Activated naive CD4-positive, alpha-beta T cell (primary cell): ENCODE data around the gene TGDS.
"Not testable (repeated sequence)": the region's sequence is repeated elsewhere in the genome, so short reads cannot be mapped to it uniquely, and the experiment has no call there.

Source experiments
- DNase-seq, 4 experiments: peaks; one replicate each; lab custom pipeline; 2025; lab: John Stamatoyannopoulos, UW

Gene TGDS

GRCh38 chr13:94595950-94596574 is at the start of gene TGDS:
Gene TGDS (minus strand): TSS chr13:94596152. CDS start chr13:94596136, 16 bp downstream.
- peak; percentile 55 to 77 (median 64) for DNase-seq

DNA sequence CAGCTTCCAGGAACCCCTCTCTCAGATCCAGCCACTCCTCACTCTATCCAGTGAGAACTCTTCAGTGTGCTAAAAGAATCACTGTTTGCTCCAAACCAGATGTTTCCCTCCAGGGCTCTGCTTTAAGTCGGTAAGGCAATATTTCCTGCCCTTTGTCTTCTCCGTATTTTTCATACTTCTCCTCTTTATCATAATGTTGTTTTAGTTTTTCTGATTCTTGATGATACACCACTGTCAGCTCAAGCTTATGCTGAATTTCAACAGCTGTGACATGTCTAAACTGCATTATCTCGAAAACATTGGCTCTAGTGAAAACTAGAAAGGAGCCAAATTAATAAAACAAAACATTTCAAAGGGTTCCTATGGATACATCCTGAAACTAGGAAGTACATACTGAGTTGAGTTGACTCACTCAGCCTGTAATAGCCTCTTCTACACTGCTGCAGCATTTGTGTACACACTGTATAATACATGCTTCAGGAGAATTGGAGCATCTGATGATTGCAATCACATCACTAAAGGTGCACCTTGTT is 45.5 kb upstream of the TGDS start:
- DNase-seq, result no peak

GRCh38 chr13:94640721-94641120 is 44.8 kb upstream of the TGDS start:
- no peak for DNase-seq

GRCh38 chr13:94637677-94638076 is 41.7 kb upstream of the TGDS start:
- not testable (repeated sequence) for DNase-seq

- no peak for DNase-seq
Observed at GRCh38 chr13:94636942-94637578, 41.1 kb upstream of the TGDS start.

DNA sequence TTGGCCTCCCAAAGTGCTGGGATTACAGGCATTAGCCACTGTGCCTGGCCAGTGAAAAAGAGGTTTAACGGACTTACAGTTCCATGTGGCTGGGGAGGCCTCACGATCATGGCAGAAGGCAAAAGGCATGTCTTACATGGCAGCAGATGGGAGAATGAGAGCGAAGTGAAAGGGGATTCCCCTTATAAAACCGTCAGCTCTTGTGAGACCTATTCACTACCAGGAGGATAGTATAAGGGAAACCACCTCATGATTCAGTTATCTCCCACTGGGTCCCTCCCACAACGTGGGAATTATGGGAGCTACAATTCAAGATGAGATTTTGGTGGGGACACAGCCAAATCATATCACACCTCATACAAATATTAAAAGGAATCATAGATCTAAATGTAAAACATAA is 40.1 kb upstream of the TGDS start:
- not testable (repeated sequence) for DNase-seq

DNA sequence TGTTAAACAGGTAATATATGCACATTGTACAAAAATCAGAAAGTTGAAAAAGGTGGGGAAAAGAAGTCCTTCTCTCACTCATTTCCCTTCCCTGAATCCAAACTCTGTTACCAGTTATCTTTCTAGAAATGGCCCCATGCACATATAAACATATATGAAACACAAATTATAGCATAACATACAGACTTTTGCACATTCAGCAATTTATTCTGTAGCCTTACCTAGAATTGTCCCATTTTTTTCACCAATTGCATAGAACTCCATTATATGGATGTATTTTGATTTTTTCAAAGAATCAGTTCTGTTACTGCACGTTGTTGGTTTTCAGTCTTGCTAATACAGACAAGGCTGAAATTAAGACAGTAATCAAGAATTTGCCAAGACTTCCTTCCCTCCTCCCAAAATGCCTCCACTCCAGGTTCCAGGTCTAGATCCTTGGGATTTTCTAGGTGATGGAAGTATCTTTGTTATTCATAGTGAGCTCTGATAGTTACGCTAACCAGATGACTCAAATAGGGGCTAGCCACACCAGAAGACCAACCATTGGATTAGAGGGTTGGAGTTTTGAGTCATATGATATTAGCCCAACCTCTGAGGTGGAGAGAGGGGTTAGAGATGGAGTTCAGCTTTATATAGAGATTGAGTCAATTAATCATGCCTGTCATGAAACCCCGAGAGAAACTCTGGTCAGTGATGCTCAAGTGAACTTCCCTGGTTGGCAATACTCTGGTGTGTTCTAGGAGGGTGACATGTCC is 36.5 kb upstream of the TGDS start:
- no peak for DNase-seq

DNA sequence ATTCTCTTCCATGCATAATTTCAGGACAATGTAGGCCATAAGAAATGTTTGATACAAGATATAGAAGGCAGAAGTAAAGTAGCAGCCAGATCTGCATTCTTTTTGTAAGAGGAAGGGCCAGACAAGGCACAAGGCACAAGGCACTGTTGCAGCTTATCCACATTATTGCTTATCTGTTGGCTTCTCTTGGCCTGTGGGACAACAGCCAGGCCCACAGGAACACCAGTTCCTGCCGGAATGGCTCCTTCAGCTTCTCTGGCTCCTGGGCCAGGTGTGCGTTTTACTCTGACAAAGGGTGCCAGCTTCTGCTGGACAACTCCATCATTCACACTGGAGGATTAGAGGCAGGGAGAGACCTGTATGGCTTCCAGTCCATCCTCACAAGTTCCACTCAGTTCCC is 34.9 kb upstream of the TGDS start:
- no peak for DNase-seq

DNA sequence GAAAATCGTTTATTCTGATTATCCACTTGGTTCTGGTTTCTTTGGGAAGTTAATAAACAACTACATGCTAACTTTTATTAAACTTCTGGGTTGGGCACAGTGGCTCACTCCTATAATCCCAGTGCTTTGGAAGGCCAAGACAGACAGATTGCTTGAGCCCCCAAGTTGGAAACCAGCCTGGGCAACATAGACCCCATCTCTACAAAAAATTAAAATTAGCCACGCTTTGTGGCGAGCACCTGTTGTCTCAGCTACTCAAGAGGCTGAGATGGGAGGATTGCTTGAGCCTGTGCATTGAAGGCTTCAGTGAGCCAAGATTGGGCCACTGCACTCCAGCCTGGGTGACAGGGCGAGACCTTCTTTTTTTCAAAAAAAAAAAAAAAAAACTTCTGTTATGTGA is 27.4 kb upstream of the TGDS start:
- no peak for DNase-seq

DNA sequence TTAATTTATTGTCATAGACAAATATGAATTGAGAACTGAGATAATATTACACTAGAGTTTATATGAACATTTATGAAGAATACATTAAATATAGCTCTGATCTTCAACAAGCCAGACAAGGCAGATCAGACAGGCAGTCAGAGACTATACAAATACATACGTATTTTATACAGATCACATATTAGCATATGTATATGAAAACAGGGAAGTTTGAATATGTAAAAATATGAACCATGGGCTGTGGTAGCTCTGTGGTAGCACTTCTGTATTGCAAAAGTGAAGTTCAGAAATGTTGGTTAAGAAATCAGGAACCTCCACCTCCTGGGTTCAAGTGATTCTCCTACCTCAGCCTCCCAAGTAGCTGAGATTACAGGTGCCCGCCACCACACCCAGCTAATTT is 26.4 kb upstream of the TGDS start:
- no peak for DNase-seq

DNA sequence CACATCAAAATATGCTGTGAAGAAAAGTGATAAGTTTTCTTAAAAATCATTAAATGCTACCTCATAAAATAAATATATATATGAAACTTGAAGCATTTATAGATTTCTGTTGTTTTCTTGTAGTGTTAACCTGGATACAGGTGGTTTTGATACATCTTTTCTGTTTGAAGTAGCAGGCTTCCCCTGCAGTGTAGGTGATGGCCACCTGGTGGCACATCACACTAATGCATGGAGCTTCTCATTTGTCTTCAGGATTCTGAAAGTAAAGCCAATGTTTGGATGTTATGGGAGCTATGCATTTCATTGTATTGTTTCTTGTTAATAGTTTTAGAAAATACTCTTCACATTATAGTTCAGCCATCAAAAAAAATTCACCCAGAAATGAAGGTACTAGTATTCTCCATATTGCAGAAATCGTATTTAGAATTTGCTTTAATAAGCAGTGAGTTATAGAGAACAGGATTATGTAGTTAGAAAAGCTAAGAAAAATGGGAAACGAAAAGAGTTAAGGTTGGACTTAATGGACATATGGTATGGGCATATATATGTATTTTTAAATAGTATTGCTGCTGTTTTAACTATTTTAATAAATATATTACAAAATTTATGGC is 24.4 kb upstream of the TGDS start:
- no peak for DNase-seq

DNA sequence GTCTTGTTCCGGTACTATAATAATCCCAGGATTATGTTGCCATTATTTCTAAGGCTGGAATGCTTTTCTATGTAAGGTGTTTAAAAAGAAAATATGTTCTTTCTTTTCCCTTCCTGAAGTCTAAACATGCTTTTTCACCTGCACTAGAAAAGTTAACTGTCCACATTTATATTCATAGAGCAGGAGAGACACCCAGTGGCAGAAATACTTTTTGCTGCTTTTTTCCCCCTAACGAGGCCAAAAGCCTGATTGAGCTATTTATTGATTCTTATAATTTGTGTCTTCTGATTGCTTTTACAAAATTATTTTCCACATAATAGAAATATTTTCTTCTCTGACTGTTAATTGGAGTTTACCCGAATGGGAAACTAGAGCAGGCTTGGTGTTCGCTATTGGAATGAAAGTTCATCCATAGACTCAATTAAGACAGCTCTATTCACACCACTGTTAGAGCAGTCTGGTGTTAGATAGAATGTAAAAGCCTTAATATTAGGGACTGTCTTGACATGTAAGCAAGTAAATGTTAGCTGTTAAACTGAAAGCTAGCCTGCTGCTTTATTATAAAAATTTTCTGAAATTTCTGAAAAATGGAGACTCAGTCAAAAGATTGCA is 21.5 kb upstream of the TGDS start:
- DNase-seq, result no peak

DNA sequence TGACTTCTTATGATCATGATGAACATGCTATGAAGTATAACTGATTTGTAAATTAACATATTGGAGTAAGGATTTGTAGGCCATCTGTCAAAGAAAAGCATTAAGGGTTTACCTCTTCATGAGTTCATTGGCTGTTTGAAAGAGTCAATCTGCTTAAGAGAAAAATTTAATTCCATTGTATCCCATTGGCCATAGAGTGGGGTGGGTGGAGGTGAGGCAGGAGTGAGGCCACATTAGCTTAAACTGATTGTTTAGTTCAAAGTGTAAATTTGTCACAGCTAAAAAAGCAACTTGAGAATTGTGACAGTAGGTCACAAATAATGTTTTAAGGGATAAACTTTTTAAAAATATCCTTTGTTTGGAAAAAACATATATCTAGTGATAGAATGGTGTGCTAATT is 17.1 kb upstream of the TGDS start:
- DNase-seq, result no peak

- DNase-seq, result no peak
Observed at GRCh38 chr13:94612050-94612449, 16.1 kb upstream of the TGDS start.

GRCh38 chr13:94610475-94610874 is 14.5 kb upstream of the TGDS start:
- DNase-seq, result no peak

DNA sequence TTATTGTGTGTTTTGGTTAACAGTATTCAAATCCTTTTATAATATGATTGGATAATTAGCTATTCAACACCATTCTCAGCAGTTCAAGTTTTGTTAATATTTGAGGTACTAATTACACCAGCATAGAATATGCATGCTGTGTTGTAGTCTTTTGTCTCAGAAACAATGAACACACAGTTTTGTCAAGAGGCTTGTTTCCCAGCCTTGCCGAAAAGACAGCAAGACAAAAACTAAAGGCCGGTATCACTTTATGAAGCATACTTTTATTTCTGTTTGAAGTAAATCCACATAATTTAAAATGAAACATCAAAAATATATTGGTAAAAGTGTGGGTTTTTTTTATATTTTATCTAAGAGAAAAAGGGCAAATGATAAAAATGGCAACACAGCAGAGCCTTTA is 13.2 kb upstream of the TGDS start:
- no peak for DNase-seq

DNA sequence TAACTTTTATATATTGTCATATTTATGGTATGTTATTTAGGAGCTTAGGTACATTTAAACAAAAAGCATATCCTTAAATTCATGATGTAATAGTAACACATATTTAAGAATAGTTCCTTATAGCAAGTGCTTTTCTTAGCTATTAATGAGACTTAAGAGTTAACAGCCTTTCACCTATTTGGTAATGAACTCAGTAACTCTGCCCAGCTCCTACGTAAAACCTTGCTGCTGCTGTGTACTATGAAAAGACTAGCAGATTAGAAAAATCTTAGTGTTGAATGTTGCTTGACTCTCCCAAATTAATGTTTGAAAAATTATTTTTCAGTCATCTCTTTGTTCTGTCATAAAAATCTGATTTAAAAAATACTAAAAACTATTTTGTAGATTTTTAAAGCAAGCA is 12.6 kb upstream of the TGDS start:
- DNase-seq, result no peak

DNA sequence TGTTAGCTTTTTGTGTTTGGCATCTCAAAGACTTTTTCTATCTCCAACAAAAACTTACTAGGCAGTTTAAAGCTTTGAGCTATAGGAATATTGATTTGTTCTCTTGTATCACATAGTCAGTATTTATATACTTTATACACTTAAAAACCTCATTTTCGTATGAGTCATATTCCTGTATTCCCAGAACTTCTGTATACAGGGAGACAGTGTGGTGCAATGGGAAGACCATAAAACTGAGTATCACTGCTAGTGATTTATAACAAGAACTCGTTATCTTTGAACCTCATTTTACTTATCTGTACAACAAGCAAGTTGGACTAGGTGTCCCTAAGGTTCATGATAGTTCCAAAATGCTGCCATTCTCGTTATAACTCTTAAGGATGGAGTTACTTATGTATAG is 12.0 kb upstream of the TGDS start:
- DNase-seq, result no peak

- no peak for DNase-seq
Observed at GRCh38 chr13:94607056-94607455, 11.1 kb upstream of the TGDS start.

DNA sequence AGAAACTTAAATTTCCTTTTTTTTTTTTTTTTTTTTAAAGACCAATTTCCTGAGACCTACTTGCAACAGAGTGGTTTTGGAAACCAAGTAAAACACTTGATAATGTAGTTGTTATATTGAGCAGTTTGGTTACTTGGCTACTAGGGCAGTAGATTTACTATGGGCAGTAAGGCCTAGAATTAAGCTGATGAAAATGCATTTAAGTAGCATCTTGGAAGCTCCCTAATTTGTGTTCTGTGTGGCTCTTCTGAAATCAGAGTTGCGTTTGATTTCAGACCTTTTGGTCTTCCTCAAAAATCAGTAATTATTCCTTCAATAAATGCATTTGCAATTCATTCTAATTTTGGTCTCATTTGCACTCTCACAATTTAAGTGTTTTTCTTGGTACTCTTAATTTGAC is 6.5 kb upstream of the TGDS start:
- no peak for DNase-seq

GRCh38 chr13:94601446-94602431 is 5.8 kb upstream of the TGDS start, which contains the start of gene GPR180:
Gene GPR180 (plus strand): TSS chr13:94601857. CDS start chr13:94601928, 71 bp downstream.
- peak; percentile 65 to 82 (median 66) for DNase-seq
